ENCODE data around the gene NEUROD2.

The NEUROD2 gene

GRCh38 chr17:39604911-39605491 is 2.7 kb downstream of the NEUROD2 start:
- no peak for TF ChIP-seq CTCF (IDR thresholded peaks at IDR 0.05; ENCODE audit: borderline replicate concordance, control extremely low read depth, extremely low read depth, insufficient read depth, missing control alignments)
- in situ Hi-C loops (cut with MboI; ENCODE audit: low sequenced_read_pairs, unreplicated experiment), result no loop called here
- DNase-seq (ENCODE audit: low spot score), result no peak

- no peak for TF ChIP-seq CTCF (IDR thresholded peaks at IDR 0.05; ENCODE audit: borderline replicate concordance, control extremely low read depth, extremely low read depth, insufficient read depth, missing control alignments)
- in situ Hi-C loops (cut with MboI; ENCODE audit: low sequenced_read_pairs, unreplicated experiment), result no loop called here
- DNase-seq (ENCODE audit: low spot score), result no peak
Observed at GRCh38 chr17:39603304-39604016, 4.3 kb downstream of the NEUROD2 start.

- no peak for TF ChIP-seq CTCF (IDR thresholded peaks at IDR 0.05; ENCODE audit: borderline replicate concordance, control extremely low read depth, extremely low read depth, insufficient read depth, missing control alignments)
- in situ Hi-C loops (cut with MboI; ENCODE audit: low sequenced_read_pairs, unreplicated experiment), result no loop called here
- no peak for DNase-seq (ENCODE audit: low spot score)
Observed at GRCh38 chr17:39602533-39603303, 5.0 kb downstream of the NEUROD2 start.

GRCh38 chr17:39601758-39602532 is 5.8 kb downstream of the NEUROD2 start:
- no peak for DNase-seq (ENCODE audit: low spot score)
- in situ Hi-C loops (cut with MboI; ENCODE audit: low sequenced_read_pairs, unreplicated experiment), result no loop called here
- TF ChIP-seq CTCF (IDR thresholded peaks at IDR 0.05; ENCODE audit: borderline replicate concordance, control extremely low read depth, extremely low read depth, insufficient read depth, missing control alignments), result no peak

- in situ Hi-C loops (cut with MboI; ENCODE audit: low sequenced_read_pairs, unreplicated experiment), result no loop called here
- DNase-seq (ENCODE audit: low spot score), result no peak
- TF ChIP-seq CTCF (IDR thresholded peaks at IDR 0.05; ENCODE audit: borderline replicate concordance, control extremely low read depth, extremely low read depth, insufficient read depth, missing control alignments), result no peak
Observed at GRCh38 chr17:39600997-39601597, 6.6 kb downstream of the NEUROD2 start.
